ENCODE measurements around the gene TDRKH. TPM values are rescaled to one million over a fixed set of nuclear protein-coding genes. Genes with fewer than 3 reads are reported as not detected.
"Not testable (repeated sequence)": the region's sequence is repeated elsewhere in the genome, so short reads cannot be mapped to it uniquely, and the experiment has no call there.

The TDRKH gene
- total RNA-seq, 1 donor from 2014 or later = 4.9 TPM

- no peak for DNase-seq (ENCODE audit: low spot score)
These were observed 12.9 kb upstream of the TDRKH start for GRCh38 chr1:151803164-151803563.

GRCh38 chr1:151802372-151802771, 12.1 kb upstream of the TDRKH start:
- no peak for DNase-seq (ENCODE audit: low spot score)

- no peak for DNase-seq (ENCODE audit: low spot score)
These were observed 11.5 kb upstream of the TDRKH start for GRCh38 chr1:151801846-151802245.

GRCh38 chr1:151801310-151801820, 11.1 kb upstream of the TDRKH start:
- no peak for DNase-seq (ENCODE audit: low spot score)

GRCh38 chr1:151800830-151801229, 10.5 kb upstream of the TDRKH start:
- no peak for DNase-seq (ENCODE audit: low spot score)

GRCh38 chr1:151799179-151800022, 9.1 kb upstream of the TDRKH start:
- DNase-seq (ENCODE audit: low spot score) = no peak

- DNase-seq (ENCODE audit: low spot score) = no peak
These were observed 8.3 kb upstream of the TDRKH start for GRCh38 chr1:151798571-151798970.

- DNase-seq (ENCODE audit: low spot score) = no peak
These were observed 796 bp upstream of the TDRKH start for GRCh38 chr1:151790940-151791651.

GRCh38 chr1:151787689-151788088, 2.6 kb downstream of the TDRKH start:
- no peak for DNase-seq (ENCODE audit: low spot score)

GRCh38 chr1:151783796-151784195, 6.5 kb downstream of the TDRKH start:
- no peak for DNase-seq (ENCODE audit: low spot score)

- no peak for DNase-seq (ENCODE audit: low spot score)
These were observed 7.6 kb downstream of the TDRKH start for GRCh38 chr1:151782741-151783140.

- not testable (repeated sequence) for DNase-seq (ENCODE audit: low spot score)
These were observed 8.3 kb downstream of the TDRKH start for GRCh38 chr1:151782026-151782425.

GRCh38 chr1:151780736-151781135, 9.6 kb downstream of the TDRKH start:
- not testable (repeated sequence) for DNase-seq (ENCODE audit: low spot score)

GRCh38 chr1:151779852-151780251, 10.4 kb downstream of the TDRKH start:
- no peak for DNase-seq (ENCODE audit: low spot score)

GRCh38 chr1:151777317-151777716, 13.0 kb downstream of the TDRKH start:
- no peak for DNase-seq (ENCODE audit: low spot score)

GRCh38 chr1:151776665-151777062, 13.6 kb downstream of the TDRKH start:
- no peak for DNase-seq (ENCODE audit: low spot score)

- DNase-seq (ENCODE audit: low spot score) = no peak
These were observed 14.2 kb downstream of the TDRKH start for GRCh38 chr1:151775894-151776664.

GRCh38 chr1:151774256-151774922, 15.9 kb downstream of the TDRKH start:
- no peak for DNase-seq (ENCODE audit: low spot score)

- DNase-seq (ENCODE audit: low spot score) = no peak
These were observed 16.6 kb downstream of the TDRKH start for GRCh38 chr1:151773702-151774101.

- not testable (repeated sequence) for DNase-seq (ENCODE audit: low spot score)
These were observed 21.0 kb downstream of the TDRKH start for GRCh38 chr1:151769270-151769669.

Data from mesenteric fat pad (tissue), 1 donor.